Duodenal mucosa (tissue), 2 donors: ENCODE results near the gene FFAR3.

ENCODE experiments used
- H3K27ac ChIP-seq: one replicate; pipeline ENCODE4 v1.7.0; 2013; ENCODE audit warnings: low read depth, low read length
- H3K27me3 ChIP-seq, 2 donors: one replicate each; pipeline ENCODE4 v1.7.0; 2013; ENCODE audit warnings: low read length in 2 of 2, control low read depth in 1 of 2; ENCODE audit not compliant: insufficient read depth in 2 of 2, control insufficient read depth in 1 of 2
- H3K36me3 ChIP-seq, 2 donors: one replicate each; pipeline ENCODE4 v1.7.0; 2013; ENCODE audit warnings: low read length in 2 of 2, control low read depth in 1 of 2; ENCODE audit not compliant: insufficient read depth in 2 of 2, control insufficient read depth in 1 of 2
- H3K4me1 ChIP-seq, 2 donors: one replicate each; pipeline ENCODE4 v1.7.0; 2013; ENCODE audit warnings: low read length in 2 of 2, control low read depth in 1 of 2; ENCODE audit not compliant: insufficient read depth in 2 of 2, control insufficient read depth in 1 of 2
- H3K4me3 ChIP-seq, 2 donors: one replicate each; pipeline ENCODE4 v1.7.0; 2013; ENCODE audit warnings: low read length in 2 of 2, low read depth in 1 of 2
- H3K9ac ChIP-seq, 2 donors: one replicate each; pipeline ENCODE4 v1.7.0; 2013; ENCODE audit warnings: low read length in 2 of 2, low read depth in 1 of 2
- H3K9me3 ChIP-seq, 2 donors: one replicate each; pipeline ENCODE4 v1.7.0; 2013; ENCODE audit warnings: low read length in 2 of 2, control low read depth in 1 of 2; ENCODE audit not compliant: control insufficient read depth in 1 of 2

The FFAR3 gene

GRCh38 chr19:35341565-35342225 lies 16.6 kb upstream of the FFAR3 start:
- peaks cover 0 to 14% of the 10 kb centered on the region in 2 donors for H3K27me3 ChIP-seq
- H3K36me3 ChIP-seq = no peaks in the 10 kb centered on the region
- H3K4me1 ChIP-seq = peaks cover 6 to 8% of the 10 kb centered on the region in 2 donors
- no peaks in the 10 kb centered on the region for H3K9me3 ChIP-seq
- H3K9ac ChIP-seq = no peak overlapping the region
- no peak overlapping the region for H3K4me3 ChIP-seq
- no peak overlapping the region for H3K27ac ChIP-seq

- Histone ChIP-seq H3K27me3 (peaks cover 0 to 14% of the 10 kb centered on the region in 2 donors), H3K9ac (no peak overlapping the region), H3K9me3 (no peaks in the 10 kb centered on the region), H3K4me3 (no peak overlapping the region), H3K4me1 (peaks cover 6 to 10% of the 10 kb centered on the region in 2 donors), H3K27ac (no peak overlapping the region), H3K36me3 (no peaks in the 10 kb centered on the region)
Observed at GRCh38 chr19:35342430-35342829, 15.8 kb upstream of the FFAR3 start.

- no peak overlapping the region for H3K9ac ChIP-seq
- peaks cover 6 to 16% of the 10 kb centered on the region in 2 donors for H3K4me1 ChIP-seq
- H3K4me3 ChIP-seq = no peak overlapping the region
- H3K27me3 ChIP-seq = peaks cover 0 to 14% of the 10 kb centered on the region in 2 donors
- no peaks in the 10 kb centered on the region for H3K9me3 ChIP-seq
- no peak overlapping the region for H3K27ac ChIP-seq
- no peaks in the 10 kb centered on the region for H3K36me3 ChIP-seq
Observed at GRCh38 chr19:35344511-35345031, 13.7 kb upstream of the FFAR3 start.

- Histone ChIP-seq H3K36me3 (no peaks in the 10 kb centered on the region), H3K4me3 (no peak overlapping the region), H3K4me1 (peaks cover 6 to 16% of the 10 kb centered on the region in 2 donors), H3K9me3 (no peaks in the 10 kb centered on the region), H3K27me3 (peaks cover 0 to 14% of the 10 kb centered on the region in 2 donors), H3K9ac (no peak overlapping the region), H3K27ac (no peak overlapping the region)
Observed at GRCh38 chr19:35345671-35346111, 12.6 kb upstream of the FFAR3 start.

GRCh38 chr19:35346193-35347052 lies 11.8 kb upstream of the FFAR3 start:
- no peak overlapping the region for H3K4me3 ChIP-seq
- no peak overlapping the region for H3K27ac ChIP-seq
- H3K4me1 ChIP-seq = peaks cover 6 to 16% of the 10 kb centered on the region in 2 donors

GRCh38 chr19:35347171-35347929 lies 10.9 kb upstream of the FFAR3 start, which contains the start of gene FFAR1:
Gene FFAR1 (plus strand): TSS chr19:35347902. CDS start chr19:35351552, 3,650 bp downstream.
- H3K4me1 ChIP-seq = peaks cover 6 to 16% of the 10 kb centered on the region in 2 donors
- no peaks in the 10 kb centered on the region for H3K9me3 ChIP-seq
- no peak within 1 kb of the TSS for H3K4me3 ChIP-seq
- H3K9ac ChIP-seq = no peak within 1 kb of the TSS
- H3K27ac ChIP-seq = no peak within 1 kb of the TSS
- peaks cover 0 to 14% of the 10 kb centered on the region in 2 donors for H3K27me3 ChIP-seq
- H3K36me3 ChIP-seq = no peaks in the 10 kb centered on the region

More at GRCh38 chr19:35346193-35347052, 11.8 kb upstream of the FFAR3 start:
- Histone ChIP-seq H3K27me3 (peaks cover 0 to 14% of the 10 kb centered on the region in 2 donors), H3K9me3 (no peaks in the 10 kb centered on the region), H3K36me3 (no peaks in the 10 kb centered on the region), H3K9ac (no peak overlapping the region)

- Histone ChIP-seq H3K27me3 (peaks cover 0 to 14% of the 10 kb centered on the region in 2 donors), H3K36me3 (no peaks in the 10 kb centered on the region), H3K9ac (no peak overlapping the region), H3K4me3 (no peak overlapping the region), H3K4me1 (peaks cover 6 to 16% of the 10 kb centered on the region in 2 donors), H3K27ac (no peak overlapping the region), H3K9me3 (no peaks in the 10 kb centered on the region)
Observed at GRCh38 chr19:35347930-35348298, 10.3 kb upstream of the FFAR3 start.

- Histone ChIP-seq H3K4me3 (no peak overlapping the region), H3K4me1 (peaks cover 6 to 16% of the 10 kb centered on the region in 2 donors), H3K9ac (no peak overlapping the region), H3K9me3 (no peaks in the 10 kb centered on the region), H3K36me3 (no peaks in the 10 kb centered on the region), H3K27ac (no peak overlapping the region), H3K27me3 (peaks cover 0 to 14% of the 10 kb centered on the region in 2 donors)
Observed at GRCh38 chr19:35348911-35349611, 9.2 kb upstream of the FFAR3 start.
